HK-2 (cell line): Measurements from ENCODE around the gene SLC6A17.
A peak's percentile ranks its signal among the peaks of the same experiment; 100 is the strongest.

ENCODE experiments used
- DNase-seq: peaks from one replicate; pipeline ENCODE4 v3.0.0-alpha.2; 2018; ENCODE audit not compliant: unreplicated experiment

The SLC6A17 gene

GRCh38 chr1:110223127-110223526, 72.8 kb downstream of the SLC6A17 start:
- no peak for DNase-seq

- no peak for DNase-seq
These were observed 73.3 kb downstream of the SLC6A17 start for GRCh38 chr1:110223581-110223980.

DNA sequence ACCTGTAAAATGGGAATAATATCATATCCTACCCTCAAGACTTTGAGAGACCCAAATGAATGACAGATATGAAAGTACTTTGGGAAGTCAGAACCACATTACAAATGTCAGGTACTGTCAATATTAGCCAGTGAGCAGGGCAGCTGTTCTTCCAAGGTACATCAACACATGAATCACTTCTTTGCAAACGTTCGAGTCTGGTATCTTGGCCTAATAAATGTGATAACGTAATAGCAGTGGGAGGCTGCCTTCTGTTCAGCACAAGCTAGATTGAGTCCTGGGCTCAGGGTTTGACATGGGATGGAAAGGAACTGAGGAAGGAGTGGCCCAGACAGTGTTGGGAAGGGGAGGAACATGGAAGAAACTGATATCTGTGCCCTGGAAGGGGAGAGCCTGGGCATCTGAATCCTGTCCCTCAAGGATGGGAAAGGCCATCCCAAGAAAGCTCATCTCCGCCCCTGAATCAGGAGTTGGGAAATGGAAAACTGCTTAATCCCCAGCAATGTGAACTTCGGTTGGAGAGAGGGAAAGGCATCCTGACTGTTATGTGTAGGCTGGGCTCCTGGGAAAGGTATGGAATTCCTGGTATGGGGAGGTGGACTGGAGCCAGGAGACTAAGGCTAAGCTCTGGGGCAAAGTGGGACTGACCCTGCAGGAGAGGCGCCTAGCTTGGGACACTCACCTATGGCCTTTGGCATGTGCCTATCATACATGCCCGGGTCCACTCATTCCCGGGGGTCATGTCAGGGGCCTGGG, 74.1 kb downstream of the SLC6A17 start:
- no peak for DNase-seq

GRCh38 chr1:110225212-110225611, 74.9 kb downstream of the SLC6A17 start:
- no peak for DNase-seq

DNA sequence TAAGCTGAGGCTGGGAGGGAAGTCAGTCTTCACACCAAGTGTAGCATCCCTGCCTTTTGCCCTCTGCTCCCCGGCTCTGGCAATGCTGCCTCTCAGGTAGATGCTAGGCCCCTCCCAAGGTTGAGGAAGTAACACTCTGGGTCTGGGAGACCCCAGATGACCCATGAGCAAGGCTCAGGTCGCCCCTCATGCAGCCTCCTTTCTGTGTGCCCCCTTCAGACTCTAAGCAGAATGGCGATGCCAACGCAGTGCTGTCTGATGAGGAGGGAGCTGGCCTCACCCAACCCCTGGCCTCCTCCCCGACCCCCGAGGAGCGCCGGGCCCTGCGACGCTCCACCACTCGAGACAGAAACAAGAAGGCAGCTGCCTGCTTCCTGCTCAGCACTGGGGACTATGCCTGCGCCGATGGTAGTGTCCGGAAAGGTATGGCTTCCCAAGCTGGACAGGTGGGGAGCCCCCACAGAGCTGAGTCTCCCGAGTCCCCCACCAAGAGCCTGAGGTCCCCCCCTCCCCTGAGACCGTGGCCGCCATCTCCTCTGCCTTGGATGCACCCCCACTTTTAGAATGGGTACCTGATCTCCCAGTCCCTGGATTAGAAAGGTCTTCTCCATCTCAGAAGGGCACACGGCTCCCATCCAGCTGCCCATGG, 75.6 kb downstream of the SLC6A17 start:
- DNase-seq: no peak

DNA sequence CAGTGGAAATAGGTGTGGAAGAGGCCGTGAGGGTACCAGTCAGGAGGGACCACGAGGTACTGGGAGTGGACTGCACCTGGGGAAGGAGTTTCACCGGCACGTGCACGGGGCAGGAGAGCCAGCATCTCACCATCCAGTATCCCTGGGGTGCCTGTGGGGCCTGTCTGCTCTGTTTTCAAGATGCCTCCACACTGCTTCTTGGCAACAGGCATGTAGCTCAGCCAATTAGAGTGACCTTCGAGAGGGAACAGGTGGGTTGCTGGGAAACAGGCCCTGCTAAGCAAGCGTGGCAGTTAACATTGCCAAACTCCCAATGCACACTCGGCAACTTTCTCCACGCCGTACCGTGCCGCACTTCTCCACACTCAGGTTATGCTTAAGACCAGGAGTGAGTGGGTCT, 77.5 kb downstream of the SLC6A17 start:
- DNase-seq: no peak

GRCh38 chr1:110228381-110228780, 78.1 kb downstream of the SLC6A17 start:
- no peak for DNase-seq

GRCh38 chr1:110228869-110229268, 78.6 kb downstream of the SLC6A17 start:
- no peak for DNase-seq

DNA sequence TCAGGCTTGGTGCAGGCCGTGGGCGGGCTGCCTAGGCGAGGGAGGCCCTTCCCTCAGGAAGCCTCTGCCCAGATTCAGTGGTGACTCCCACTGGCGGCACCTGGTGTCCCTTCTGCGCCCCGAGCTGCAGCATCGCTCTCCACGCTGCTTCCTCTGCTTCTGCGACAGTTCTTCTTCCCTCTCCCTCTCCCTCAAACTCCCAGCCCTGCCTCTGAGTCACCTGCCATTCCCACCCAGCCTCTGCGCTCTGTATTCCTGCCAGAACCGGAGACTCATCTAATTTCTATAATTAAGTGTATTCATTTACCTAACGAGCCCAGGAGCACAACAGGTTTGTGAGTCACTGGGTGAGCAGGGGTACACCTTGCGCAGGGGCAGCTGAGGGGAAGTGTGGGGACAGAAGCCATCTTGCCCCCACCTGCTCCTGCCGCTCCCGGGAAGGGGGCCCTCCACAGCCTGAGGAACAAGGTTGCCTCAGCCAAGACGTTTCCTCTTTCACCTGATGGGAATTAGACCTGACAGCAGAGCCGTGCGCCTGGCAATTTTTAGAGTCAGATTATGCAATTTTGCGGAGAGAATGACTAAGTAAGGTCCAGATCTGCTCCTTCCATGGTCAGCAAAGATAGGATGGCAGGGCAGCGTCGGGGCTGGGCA, 79.2 kb downstream of the SLC6A17 start:
- no peak for DNase-seq

DNA sequence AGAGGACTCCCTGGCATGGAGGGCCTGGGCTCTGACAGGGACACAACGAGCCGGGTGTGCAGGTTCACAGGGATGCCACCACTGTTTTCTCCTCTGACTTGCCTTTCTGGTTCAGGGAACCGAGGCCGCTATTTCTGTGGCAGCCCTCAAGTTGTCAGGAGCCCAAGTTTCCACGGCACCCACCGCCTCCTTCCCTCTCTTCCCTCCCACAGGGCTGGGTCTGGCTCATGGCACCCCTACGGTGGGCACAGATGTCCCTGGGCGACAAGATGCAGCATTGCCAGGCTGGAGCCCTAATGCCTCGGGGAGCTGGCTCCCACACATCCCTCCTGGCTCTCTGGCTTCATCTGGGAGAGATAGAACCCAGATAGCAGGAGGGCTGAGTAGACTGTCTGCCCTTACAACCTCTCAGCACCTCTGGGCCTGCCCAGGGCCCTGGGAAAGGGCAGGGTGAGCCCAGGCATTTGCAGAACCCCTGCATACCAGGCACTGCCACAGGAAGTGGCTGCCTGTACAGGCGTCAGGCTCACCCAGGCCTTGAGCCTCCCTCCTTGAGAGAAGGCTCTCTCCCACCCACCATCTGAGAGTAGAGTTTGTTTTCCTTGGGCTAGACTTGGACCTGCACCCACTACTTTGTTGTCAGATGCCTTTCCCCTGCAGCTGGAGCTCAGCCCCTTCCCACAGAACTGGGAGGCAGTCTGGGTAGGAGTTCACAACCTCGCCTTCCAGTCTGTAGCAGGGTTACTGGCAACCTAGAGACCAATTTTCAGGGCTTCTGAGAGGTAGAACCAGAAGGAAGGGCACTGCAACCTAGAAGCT, 80.3 kb downstream of the SLC6A17 start:
- DNase-seq: no peak

GRCh38 chr1:110233861-110234260, 83.6 kb downstream of the SLC6A17 start:
- no peak for DNase-seq

- no peak for DNase-seq
These were observed 84.4 kb downstream of the SLC6A17 start for GRCh38 chr1:110234691-110235090.

DNA sequence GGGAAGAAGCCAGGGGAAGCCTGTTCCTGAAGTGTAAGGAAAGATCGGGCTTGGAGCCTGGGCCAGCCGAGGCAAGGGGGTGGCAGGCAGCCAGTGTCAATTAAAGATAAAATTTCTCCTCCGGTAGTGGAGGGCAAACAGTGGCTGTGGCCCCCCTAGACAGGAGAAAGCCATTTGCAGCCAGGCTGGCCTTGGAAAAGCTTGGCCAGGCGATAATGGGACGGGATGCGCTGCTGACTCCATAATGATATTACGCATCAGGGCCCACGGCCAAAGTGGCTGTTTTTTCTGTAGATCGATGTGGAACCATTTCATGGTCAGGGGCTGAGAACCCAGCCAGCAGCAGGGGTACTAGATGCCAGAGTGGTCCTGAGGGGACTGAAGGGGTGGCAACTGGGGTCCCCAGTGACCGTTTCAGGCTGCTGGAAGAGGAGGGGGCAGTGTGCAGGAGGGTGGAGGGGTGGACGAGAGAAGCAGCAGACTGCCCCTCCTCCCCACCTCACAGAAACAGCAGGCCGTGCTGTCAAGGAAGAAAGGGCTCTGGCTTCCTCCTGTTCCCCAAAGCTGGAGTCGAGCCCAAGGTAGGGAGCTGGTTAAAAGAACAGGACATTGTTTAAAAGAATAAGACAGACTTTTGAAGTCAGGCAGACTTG, 85.0 kb downstream of the SLC6A17 start:
- no peak for DNase-seq

GRCh38 chr1:110235834-110236682, 85.8 kb downstream of the SLC6A17 start:
- peak; percentile 22 for DNase-seq

DNA sequence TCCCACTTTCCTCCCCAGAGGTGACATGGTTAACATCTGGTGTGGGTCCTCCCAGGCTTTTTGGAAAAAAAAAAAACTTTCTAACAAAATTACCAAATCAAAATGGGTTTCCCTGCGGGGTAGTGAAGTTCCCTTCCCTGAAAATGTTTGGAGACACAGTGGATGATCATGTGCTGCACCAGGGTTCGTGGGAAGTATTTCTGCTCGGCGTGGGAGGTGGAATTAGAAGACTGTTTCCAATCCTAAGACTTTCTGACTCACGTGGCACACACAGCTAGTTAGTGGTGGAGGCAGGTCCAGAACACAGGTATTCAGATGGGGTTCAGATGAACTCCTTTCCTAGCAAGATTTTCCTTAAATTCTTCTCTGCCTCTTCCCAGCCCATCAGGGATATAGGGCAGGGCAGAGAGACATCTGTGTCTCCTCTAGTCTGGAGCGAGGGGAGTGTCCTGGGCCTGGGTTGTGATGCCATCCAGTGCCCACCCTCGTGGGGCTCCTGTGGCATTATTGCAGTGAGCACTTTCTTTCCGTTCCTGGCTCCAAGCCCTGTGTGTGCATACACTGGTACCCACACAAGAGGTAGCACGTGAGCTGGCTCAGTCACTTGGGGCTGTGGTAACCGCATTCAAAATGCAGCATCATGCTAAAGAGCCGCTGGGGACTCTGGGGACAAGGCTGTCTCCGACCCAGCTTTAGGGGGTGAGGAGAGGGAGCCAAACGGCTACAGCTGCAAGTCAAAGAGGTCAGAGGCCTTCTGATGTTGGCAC, 87.3 kb downstream of the SLC6A17 start:
- no peak for DNase-seq

DNA sequence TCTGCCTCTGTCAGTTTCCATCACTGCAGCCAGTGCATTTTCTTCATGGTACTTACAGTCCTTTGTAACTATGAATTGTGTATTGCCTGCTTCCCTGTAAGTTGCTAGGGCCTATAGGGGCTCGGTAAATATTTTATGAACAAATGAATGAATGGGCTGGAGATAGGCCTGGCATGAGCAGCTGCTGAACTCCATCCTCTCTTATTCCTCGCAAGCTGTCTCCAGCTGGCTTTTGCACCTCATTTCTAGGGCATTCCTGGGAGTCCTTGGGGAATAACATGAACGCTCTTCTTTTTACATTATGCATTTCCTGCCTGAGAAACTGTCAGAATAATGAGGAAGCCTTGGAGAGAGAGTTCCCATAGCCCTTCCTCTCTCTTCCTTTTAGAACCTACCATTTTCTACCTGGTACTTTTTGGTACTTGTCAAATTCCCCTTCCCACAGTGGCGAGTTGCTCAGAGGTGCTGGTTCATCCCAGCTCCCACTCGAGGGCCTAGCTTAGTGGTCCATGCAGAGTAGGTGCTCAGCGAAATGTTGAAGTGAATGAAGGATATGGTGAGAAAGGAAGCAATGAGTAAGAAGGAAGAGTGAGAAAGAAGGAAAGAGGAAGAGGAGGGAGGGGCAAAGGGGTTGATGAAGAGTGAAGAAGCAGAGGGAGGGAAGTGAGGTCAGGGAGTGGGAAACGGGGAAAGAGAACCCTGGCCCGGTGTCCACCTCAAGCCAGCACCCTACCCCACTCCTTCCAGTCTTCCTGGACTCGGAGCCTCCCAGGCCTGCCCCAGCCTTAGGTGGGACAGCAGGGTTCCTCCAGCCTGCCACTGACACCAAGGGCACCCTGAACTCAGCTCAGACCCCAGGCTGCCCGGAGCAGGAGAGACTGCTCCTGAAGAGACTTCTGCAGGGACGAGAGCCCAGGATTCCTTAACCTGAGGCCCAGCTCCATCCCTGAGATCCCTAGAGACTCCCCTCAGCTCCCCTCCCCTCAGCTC, 89.4 kb downstream of the SLC6A17 start:
- DNase-seq: no peak

GRCh38 chr1:110240476-110241210, 90.3 kb downstream of the SLC6A17 start:
- DNase-seq: no peak

DNA sequence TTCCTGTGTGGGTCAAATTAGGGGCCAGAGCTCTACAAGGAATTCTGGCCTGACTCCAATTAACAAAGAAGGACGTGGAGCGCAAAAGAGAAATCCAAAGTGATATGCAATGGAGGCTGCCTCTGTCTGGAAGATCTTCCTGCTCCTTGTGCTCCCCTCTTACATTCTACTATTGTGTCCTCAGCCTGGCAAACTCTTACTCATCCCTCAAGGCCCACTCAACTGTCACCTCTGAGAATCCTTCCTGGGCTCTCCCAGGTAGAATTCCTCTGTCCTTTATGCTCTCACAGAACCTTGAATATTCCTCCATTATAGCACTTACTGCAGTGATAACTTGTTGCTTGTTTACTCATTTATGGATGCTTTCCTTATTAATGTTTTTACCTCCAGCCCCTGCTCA, 91.2 kb downstream of the SLC6A17 start:
- no peak for DNase-seq
